T-helper 1 cell (primary cell): ENCODE measurements around the gene FTCDNL1.

Source experiments
- DNase-seq, 5 donors: peaks; one replicate each; pipeline ENCODE4 v3.0.0-alpha.2; 2012 to 2020

Gene FTCDNL1

GRCh38 chr2:199738727-199739412 is 112.1 kb downstream of the FTCDNL1 start:
- DNase-seq: no peak

- no peak for DNase-seq
These were observed 116.3 kb downstream of the FTCDNL1 start for GRCh38 chr2:199734651-199735050.

DNA sequence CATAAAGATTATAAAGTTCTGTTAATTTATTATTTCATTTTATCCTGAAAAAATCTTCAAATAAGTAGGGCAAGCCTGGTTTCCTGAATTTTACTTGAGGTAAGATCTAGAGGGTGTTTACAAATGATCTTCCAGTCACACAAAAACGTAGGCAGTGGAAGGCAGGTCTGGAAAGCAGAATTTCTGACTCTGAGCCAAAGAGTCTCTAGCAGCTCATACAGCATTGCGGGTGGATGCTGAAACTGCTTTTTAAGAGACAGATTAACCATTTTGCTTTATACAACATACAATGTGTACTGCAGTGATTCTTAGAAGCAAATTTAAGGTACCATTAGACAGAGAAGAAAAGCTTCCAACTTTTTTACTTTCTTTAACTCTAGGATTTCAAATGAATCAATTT is 117.0 kb downstream of the FTCDNL1 start:
- DNase-seq: no peak

DNA sequence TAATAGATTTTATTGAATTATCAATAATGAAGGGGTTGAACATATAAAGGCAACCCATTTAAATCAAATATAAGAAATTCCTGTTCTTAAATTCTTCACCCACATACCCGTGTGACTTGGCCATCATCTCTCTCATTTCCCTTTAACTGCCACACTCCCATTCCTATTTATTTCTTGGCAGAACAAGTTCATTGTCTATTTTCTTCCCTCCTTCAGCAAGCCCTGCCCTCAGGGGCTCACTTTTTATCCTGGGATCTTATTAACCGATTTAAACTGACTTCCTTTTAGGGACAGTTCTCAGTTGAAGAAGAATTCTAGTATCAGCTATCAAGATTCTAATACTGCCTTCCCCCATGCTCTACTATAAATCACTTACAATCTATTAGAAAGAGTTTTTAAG is 123.2 kb downstream of the FTCDNL1 start:
- DNase-seq: no peak

DNA sequence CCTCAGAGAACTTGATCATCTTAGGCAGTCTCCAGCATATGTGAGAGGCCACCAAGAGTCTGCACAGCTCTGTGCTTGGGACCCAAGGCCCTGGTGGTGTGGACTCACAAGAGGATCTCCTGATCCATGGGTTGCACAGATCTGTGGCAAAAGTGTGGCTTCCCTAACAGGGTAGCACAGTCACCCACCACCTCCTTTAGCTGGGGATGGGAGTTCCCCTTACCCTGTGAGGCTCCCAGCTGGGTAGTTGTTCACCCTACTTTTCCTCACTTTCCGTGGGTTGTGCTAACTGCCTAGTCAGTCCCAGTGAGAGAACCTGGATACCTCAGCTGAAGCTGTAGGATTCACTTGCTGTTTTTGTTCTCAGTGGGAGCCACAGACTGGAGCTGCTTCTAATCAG is 123.7 kb downstream of the FTCDNL1 start:
- DNase-seq: no peak

GRCh38 chr2:199718074-199718473 is 132.9 kb downstream of the FTCDNL1 start:
- no peak for DNase-seq

DNA sequence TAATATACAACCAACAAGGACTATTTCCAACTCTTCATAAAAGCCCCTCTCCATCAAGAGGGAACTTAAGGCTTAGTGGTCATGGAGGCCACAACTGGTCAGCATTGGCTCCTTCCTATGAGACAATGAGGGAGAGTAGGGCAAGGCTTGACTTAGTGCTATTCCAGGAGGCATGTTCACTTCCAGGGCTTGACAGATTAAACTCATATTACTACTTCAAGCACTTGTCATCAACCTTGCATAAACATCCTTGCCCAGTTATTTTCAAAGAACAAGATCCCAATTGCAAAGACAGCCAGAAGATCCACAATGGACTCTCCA is 133.4 kb downstream of the FTCDNL1 start:
- no peak for DNase-seq

DNA sequence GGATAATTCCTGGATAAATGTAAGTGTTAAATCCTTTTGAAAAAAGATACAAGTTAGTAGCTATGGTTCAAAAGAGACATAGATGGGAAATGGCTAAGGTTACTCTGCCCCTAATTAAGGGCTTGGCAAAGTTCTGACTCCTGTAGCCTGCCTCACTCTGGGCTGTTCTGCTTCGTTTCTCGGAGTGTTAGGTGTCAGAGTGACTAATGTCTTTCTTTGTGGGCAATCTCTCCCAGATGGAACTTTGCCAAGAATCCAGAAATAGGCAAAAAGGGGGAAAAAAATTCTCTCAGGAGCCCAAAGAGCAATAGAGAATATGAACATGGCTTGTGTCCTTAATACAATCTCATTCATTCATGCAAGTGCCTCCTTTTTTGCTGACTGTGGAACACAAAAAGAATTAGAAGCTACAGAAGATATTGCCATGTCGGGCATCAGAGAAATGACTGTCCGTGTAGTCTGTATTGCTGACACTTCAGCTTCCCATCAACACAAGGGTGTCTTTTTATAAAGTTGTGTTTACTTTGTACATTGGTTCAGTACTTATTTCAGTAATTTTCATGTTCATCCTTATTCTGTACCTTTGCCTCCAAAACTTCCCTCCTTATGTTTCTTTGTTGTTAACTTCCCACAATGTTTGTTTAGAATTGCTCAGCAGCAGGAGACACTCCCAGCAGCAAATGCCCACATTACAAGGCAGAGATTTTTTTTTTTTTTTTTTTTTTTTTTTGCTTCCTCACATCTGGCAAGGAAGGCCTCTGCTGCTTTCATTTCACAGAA is 134.0 kb downstream of the FTCDNL1 start:
- DNase-seq: no peak

GRCh38 chr2:199713746-199714145 is 137.2 kb downstream of the FTCDNL1 start:
- DNase-seq: no peak

DNA sequence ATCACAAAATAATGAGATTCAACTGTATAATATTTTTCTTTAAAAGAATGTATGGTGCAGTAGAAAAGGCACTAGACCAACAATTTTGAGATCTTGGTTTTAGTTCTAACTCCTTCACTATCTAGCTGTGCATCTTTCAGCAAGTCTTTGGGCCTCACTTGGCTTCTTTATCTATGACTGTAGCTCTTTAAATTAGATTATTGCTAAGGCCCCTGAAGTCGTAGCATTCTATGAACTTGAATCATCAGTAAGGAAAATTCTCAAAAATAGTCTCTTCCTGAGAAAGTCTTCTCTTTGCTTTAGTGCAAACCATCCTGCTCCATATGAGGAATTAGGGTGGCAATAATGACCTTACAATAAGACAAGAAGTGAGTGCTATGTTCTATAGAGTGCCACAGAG is 140.4 kb downstream of the FTCDNL1 start:
- DNase-seq: no peak
